ENCODE results near the gene SLC17A7. TPM values are rescaled to one million over a fixed set of nuclear protein-coding genes. Genes with fewer than 3 reads are reported as not detected.
A peak's percentile ranks its signal among the peaks of the same experiment; 100 is the strongest.

The SLC17A7 gene
- total and polyA plus RNA-seq, 2 of the 13 experiments (the other 11 are each of a cell fraction or from before 2014, with no cell fraction given): 0.32 TPM; not detected in 1

GRCh38 chr19:49487277-49488045 is 46.1 kb upstream of the SLC17A7 start, which contains the start of gene RPL13A (continued):
- TF ChIP-seq AFF4 (CRISPR knock-in tag; IDR thresholded peaks at IDR 0.05) (peak; percentile 95), NFYB (CRISPR knock-in tag; IDR thresholded peaks at IDR 0.05) (peak; percentile 95), HOXA3 (CRISPR knock-in tag; IDR thresholded peaks at IDR 0.05) (peak; percentile 99), ZNF75D (CRISPR knock-in tag; IDR thresholded peaks at IDR 0.05; ENCODE audit: borderline replicate concordance) (peak; percentile 89; the same call in 1 of the 2 replicates), ZNF34 (CRISPR knock-in tag; IDR thresholded peaks at IDR 0.05; ENCODE audit: borderline replicate concordance) (no peak), ZFP91 (CRISPR knock-in tag; IDR thresholded peaks at IDR 0.05; ENCODE audit: borderline replicate concordance) (peak; percentile 76), UBTF (CRISPR knock-in tag; IDR thresholded peaks at IDR 0.05) (peak; percentile 73), ZNF709 (CRISPR knock-in tag; IDR thresholded peaks at IDR 0.05) (no peak; the same call in 1 of the 2 replicates), AKNA (CRISPR knock-in tag; IDR thresholded peaks at IDR 0.05; ENCODE audit: borderline replicate concordance) (peak; percentile 36; the same call in 1 of the 2 replicates), ZNF547 (CRISPR knock-in tag; IDR thresholded peaks at IDR 0.05) (peak; percentile 21; the same call in 1 of the 2 replicates), SMAD9 (CRISPR knock-in tag; IDR thresholded peaks at IDR 0.05) (0 out of 2 replicates have a peak, but pooled peaks have one; percentile 63), TIGD3 (CRISPR knock-in tag; IDR thresholded peaks at IDR 0.05; ENCODE audit: borderline replicate concordance) (no peak), ZNF816 (CRISPR knock-in tag; IDR thresholded peaks at IDR 0.05; ENCODE audit: borderline replicate concordance) (peak; percentile 67; the same call in 1 of the 2 replicates)
